Cerebellar cortex (tissue), 1 donor: ENCODE results near the gene AGBL1.
A peak's percentile ranks its signal among the peaks of the same experiment; 100 is the strongest.
"Not testable (repeated sequence)": the region's sequence is repeated elsewhere in the genome, so short reads cannot be mapped to it uniquely, and the experiment has no call there.

Source experiments
- DNase-seq: peaks from one replicate; pipeline ENCODE4 v3.0.0-alpha.2; 2015; ENCODE audit warnings: low spot score

Gene AGBL1

GRCh38 chr15:86505951-86506350, 426.3 kb downstream of the AGBL1 start:
- no peak for DNase-seq

GRCh38 chr15:86506401-86506800, 426.7 kb downstream of the AGBL1 start:
- peak; percentile 11 for DNase-seq

GRCh38 chr15:86515625-86516024, 436.0 kb downstream of the AGBL1 start:
- DNase-seq = no peak

- DNase-seq = peak; percentile 96
Observed at GRCh38 chr15:86522721-86523120, 443.1 kb downstream of the AGBL1 start.

- peak; percentile 55 for DNase-seq
Observed at GRCh38 chr15:86526938-86527690, 447.4 kb downstream of the AGBL1 start.

- DNase-seq = not testable (repeated sequence)
Observed at GRCh38 chr15:86528094-86528493, 448.4 kb downstream of the AGBL1 start.

- DNase-seq = no peak
Observed at GRCh38 chr15:86538141-86538540, 458.5 kb downstream of the AGBL1 start.

GRCh38 chr15:86540840-86541467, 461.3 kb downstream of the AGBL1 start:
- DNase-seq = no peak

- no peak for DNase-seq
Observed at GRCh38 chr15:86541540-86541939, 461.9 kb downstream of the AGBL1 start.

GRCh38 chr15:86550075-86550474, 470.4 kb downstream of the AGBL1 start:
- DNase-seq = no peak

GRCh38 chr15:86553108-86553507, 473.4 kb downstream of the AGBL1 start:
- no peak for DNase-seq

- peak; percentile 9 for DNase-seq
Observed at GRCh38 chr15:86555098-86555497, 475.4 kb downstream of the AGBL1 start.

- DNase-seq = no peak
Observed at GRCh38 chr15:86555939-86556338, 476.3 kb downstream of the AGBL1 start.

- no peak for DNase-seq
Observed at GRCh38 chr15:86556396-86557017, 476.8 kb downstream of the AGBL1 start.

GRCh38 chr15:86557018-86557550, 477.4 kb downstream of the AGBL1 start:
- DNase-seq = no peak

- no peak for DNase-seq
Observed at GRCh38 chr15:86558252-86558651, 478.6 kb downstream of the AGBL1 start.

- no peak for DNase-seq
Observed at GRCh38 chr15:86558686-86559085, 479.0 kb downstream of the AGBL1 start.

GRCh38 chr15:86568378-86568777, 488.7 kb downstream of the AGBL1 start:
- no peak for DNase-seq

GRCh38 chr15:86570738-86571137, 491.1 kb downstream of the AGBL1 start:
- DNase-seq = peak; percentile 3

- DNase-seq = no peak
Observed at GRCh38 chr15:86571873-86572272, 492.2 kb downstream of the AGBL1 start.

- DNase-seq = no peak
Observed at GRCh38 chr15:86572368-86572841, 492.7 kb downstream of the AGBL1 start.

GRCh38 chr15:86573476-86573875, 493.8 kb downstream of the AGBL1 start:
- DNase-seq = no peak

- no peak for DNase-seq
Observed at GRCh38 chr15:86588413-86588812, 508.7 kb downstream of the AGBL1 start.
